ENCODE measurements around the gene FAM151B.
"Not testable (repeated sequence)": the region's sequence is repeated elsewhere in the genome, so short reads cannot be mapped to it uniquely, and the experiment has no call there.

Gene FAM151B

GRCh38 chr5:80504833-80505232, 16.9 kb downstream of the FAM151B start:
- DNase-seq, result no peak

- DNase-seq, result no peak
These were observed 19.8 kb downstream of the FAM151B start for GRCh38 chr5:80507663-80508062.

- no peak for DNase-seq
These were observed 20.9 kb downstream of the FAM151B start for GRCh38 chr5:80508844-80509243.

GRCh38 chr5:80509362-80509761, 21.5 kb downstream of the FAM151B start:
- DNase-seq, result no peak

GRCh38 chr5:80516826-80517225, 28.9 kb downstream of the FAM151B start:
- DNase-seq, result no peak

GRCh38 chr5:80540691-80541090, 52.8 kb downstream of the FAM151B start:
- DNase-seq, result no peak

GRCh38 chr5:80541392-80541791, 53.5 kb downstream of the FAM151B start:
- no peak for DNase-seq

GRCh38 chr5:80554646-80555045, 66.7 kb downstream of the FAM151B start:
- no peak for DNase-seq

GRCh38 chr5:80555099-80555498, 67.2 kb downstream of the FAM151B start:
- no peak for DNase-seq

- no peak for DNase-seq
These were observed 71.3 kb downstream of the FAM151B start for GRCh38 chr5:80559244-80559643.

GRCh38 chr5:80565330-80565729, 77.4 kb downstream of the FAM151B start:
- DNase-seq, result no peak

GRCh38 chr5:80566711-80567259, 78.9 kb downstream of the FAM151B start:
- DNase-seq, result no peak

GRCh38 chr5:80568251-80568650, 80.4 kb downstream of the FAM151B start:
- no peak for DNase-seq

- no peak for DNase-seq
These were observed 81.4 kb downstream of the FAM151B start for GRCh38 chr5:80569086-80569960.

GRCh38 chr5:80569961-80570786, 82.3 kb downstream of the FAM151B start, which contains the start of gene ANKRD34B:
ANKRD34B (minus strand) TSS chr5:80570280; CDS start chr5:80560019, 10,261 bp downstream.
- no peak for DNase-seq

GRCh38 chr5:80573062-80573461, 85.2 kb downstream of the FAM151B start:
- no peak for DNase-seq

GRCh38 chr5:80576383-80576782, 88.5 kb downstream of the FAM151B start:
- no peak for DNase-seq

- DNase-seq, result no peak
These were observed 89.8 kb downstream of the FAM151B start for GRCh38 chr5:80577707-80578106.

- no peak for DNase-seq
These were observed 91.2 kb downstream of the FAM151B start for GRCh38 chr5:80579050-80579449.

- not testable (repeated sequence) for DNase-seq
These were observed 92.4 kb downstream of the FAM151B start for GRCh38 chr5:80580291-80580690.

- no peak for DNase-seq
These were observed 96.9 kb downstream of the FAM151B start for GRCh38 chr5:80584770-80585169.

- no peak for DNase-seq
These were observed 101.1 kb downstream of the FAM151B start for GRCh38 chr5:80588858-80589540.

- DNase-seq, result no peak
These were observed 102.9 kb downstream of the FAM151B start for GRCh38 chr5:80590766-80591165.
